OCI-LY7 (cell line): ENCODE measurements around the gene METTL23.
"Not testable (repeated sequence)": the region's sequence is repeated elsewhere in the genome, so short reads cannot be mapped to it uniquely, and the experiment has no call there.

Experiments used
- EZH2phosphoT487 ChIP-seq: fragments of 200-600 bp; sonication (generic); IDR thresholded peaks from 2 replicates; pipeline ENCODE4 v1.6.1; 2018; ENCODE audit warnings: low read depth, borderline replicate concordance, mild to moderate bottlenecking, mixed run types, antibody characterized with exemption, low read length, moderate library complexity, mixed read lengths
- TF ChIP-seq, protein P1 (sequence below): fragments of 200-600 bp; sonication (generic); conservative IDR thresholded peaks from 2 replicates; pipeline ENCODE4 v1.5.1; 2014; ENCODE audit warnings: mild to moderate bottlenecking, antibody characterized with exemption, low read length, moderate library complexity, mixed read lengths

DNA sequence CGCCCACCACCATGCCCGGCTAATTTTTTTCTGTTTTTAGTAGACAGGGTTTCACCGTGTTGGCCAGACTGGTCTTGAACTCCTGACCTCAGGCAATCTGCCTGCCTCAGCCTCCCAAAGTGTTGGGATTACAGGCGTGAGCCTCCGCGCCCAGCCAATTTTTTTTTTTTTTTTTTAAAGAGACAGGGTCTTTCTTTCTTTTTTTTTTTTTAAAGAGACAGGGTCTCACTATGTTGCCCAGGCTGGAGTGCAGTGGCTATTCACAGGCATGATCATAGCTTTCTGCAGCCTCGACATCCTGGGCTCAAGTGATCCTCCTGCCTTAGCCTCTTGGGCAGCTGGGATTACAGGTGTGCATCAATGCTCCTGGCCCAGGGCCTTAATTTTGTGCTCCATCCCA lies 14.3 kb upstream of the METTL23 start:
- TF ChIP-seq, protein P1, sequence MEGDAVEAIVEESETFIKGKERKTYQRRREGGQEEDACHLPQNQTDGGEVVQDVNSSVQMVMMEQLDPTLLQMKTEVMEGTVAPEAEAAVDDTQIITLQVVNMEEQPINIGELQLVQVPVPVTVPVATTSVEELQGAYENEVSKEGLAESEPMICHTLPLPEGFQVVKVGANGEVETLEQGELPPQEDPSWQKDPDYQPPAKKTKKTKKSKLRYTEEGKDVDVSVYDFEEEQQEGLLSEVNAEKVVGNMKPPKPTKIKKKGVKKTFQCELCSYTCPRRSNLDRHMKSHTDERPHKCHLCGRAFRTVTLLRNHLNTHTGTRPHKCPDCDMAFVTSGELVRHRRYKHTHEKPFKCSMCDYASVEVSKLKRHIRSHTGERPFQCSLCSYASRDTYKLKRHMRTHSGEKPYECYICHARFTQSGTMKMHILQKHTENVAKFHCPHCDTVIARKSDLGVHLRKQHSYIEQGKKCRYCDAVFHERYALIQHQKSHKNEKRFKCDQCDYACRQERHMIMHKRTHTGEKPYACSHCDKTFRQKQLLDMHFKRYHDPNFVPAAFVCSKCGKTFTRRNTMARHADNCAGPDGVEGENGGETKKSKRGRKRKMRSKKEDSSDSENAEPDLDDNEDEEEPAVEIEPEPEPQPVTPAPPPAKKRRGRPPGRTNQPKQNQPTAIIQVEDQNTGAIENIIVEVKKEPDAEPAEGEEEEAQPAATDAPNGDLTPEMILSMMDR = not testable (repeated sequence)
- not testable (repeated sequence) for TF ChIP-seq EZH2phosphoT487
